ENCODE data around the gene IER5. TPM values are rescaled to one million over a fixed set of nuclear protein-coding genes. Genes with fewer than 3 reads are reported as not detected.

Gene IER5
- total and polyA plus RNA-seq, 9 of the 15 experiments (the other 6 are each of a cell fraction or from before 2014, with no cell fraction given): 2.4 to 32.1 (median 12.0) TPM

DNA sequence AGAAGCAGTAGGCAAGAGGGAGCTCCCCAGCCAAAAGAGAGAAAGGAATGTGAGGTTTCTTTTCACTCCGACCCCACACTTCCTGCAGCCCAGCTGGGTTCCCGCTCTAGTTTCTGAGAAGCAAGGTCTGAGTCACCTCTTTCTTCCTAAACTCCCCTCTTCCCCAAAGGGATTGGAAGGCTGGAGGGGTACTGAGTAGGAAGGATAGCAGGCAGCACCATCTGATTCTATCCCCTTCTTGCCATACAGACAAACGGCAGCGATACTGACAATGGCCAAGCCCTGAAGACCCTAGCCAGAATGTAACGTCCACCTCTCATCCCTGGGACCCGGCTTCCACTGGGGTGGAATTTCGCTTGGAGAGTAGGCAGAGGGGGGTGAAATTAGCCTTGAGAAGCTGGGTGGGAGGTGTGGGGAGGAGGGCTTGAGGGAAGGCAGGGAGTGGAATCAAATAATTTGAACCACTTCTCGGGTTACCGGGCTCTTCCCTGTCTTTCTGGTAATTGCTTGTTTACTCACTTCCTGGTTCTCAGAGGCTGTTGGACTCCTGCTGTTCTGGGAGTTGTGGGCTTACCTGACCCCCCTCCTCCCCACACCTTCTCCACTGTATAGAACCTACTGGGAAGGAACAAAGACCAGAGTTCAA is 13.2 kb downstream of the IER5 start (continued):
- TF ChIP-seq ZNF589 (CRISPR knock-in tag; IDR thresholded peaks at IDR 0.05; ENCODE audit: low read depth): peak; percentile 69; the same call in 1 of the 2 replicates
- 0 out of 2 replicates have a peak, but pooled peaks have one; percentile 6 for TF ChIP-seq XRCC5 (IDR thresholded peaks at IDR 0.05; ENCODE audit: low read depth, low read length)
- TF ChIP-seq DPF2 (IDR thresholded peaks at IDR 0.05): 0 out of 2 replicates have a peak, but pooled peaks have one; percentile 22
- TF ChIP-seq FOSL1 (tag; conservative IDR thresholded peaks at IDR 0.05): peak; percentile 34
- peak; percentile 79 for TF ChIP-seq JUND (IDR thresholded peaks at IDR 0.05; ENCODE audit: borderline replicate concordance, low read depth, low read length)
- TF ChIP-seq JUND (tag; IDR thresholded peaks at IDR 0.05; ENCODE audit: borderline replicate concordance, low read depth, low read length): peak; percentile 77; the same call in 1 of the 3 replicates
- TF ChIP-seq BCOR (IDR thresholded peaks at IDR 0.05): no peak
- 0 out of 2 replicates have a peak, but pooled peaks have one; percentile 26 for TF ChIP-seq LEF1 (IDR thresholded peaks at IDR 0.05)
- TF ChIP-seq VEZF1 (CRISPR knock-in tag; IDR thresholded peaks at IDR 0.05): peak; percentile 41
- peak; percentile 71; the same call in 1 of the 2 replicates for TF ChIP-seq JUN (IDR thresholded peaks at IDR 0.05; ENCODE audit: borderline replicate concordance, low read depth, low read length)
- no peak for TF ChIP-seq JUN (CRISPR knock-in tag; IDR thresholded peaks at IDR 0.05; ENCODE audit: borderline replicate concordance)
- TF ChIP-seq RB1 (IDR thresholded peaks at IDR 0.05; ENCODE audit: low read depth): no peak
- TF ChIP-seq ZNF740 (CRISPR knock-in tag; IDR thresholded peaks at IDR 0.05): no peak
- no peak for TF ChIP-seq ZNF740 (tag; IDR thresholded peaks at IDR 0.05)
- TF ChIP-seq BDP1 (IDR thresholded peaks at IDR 0.05; ENCODE audit: insufficient read depth, insufficient read length): no peak
- TF ChIP-seq STAT5A (IDR thresholded peaks at IDR 0.05; ENCODE audit: borderline replicate concordance, low read length): no peak
- peak; percentile 38; the same call in 1 of the 2 replicates for TF ChIP-seq EHMT2 (IDR thresholded peaks at IDR 0.05)
